HG02885 (cell line): ENCODE results near the gene GALT.
A peak's percentile ranks its signal among the peaks of the same experiment; 100 is the strongest.

Source experiments
- ATAC-seq: cut with Tn5 transposase; IDR thresholded peaks from one replicate; pipeline ENCODE4 v1.9.1; 2021; ENCODE audit warnings: mild to moderate bottlenecking; ENCODE audit not compliant: unreplicated experiment, poor library complexity

GALT gene

GRCh38 chr9:34646211-34647083 is at the start of gene GALT:
GALT (plus strand) TSS chr9:34646675; CDS start chr9:34646705, 30 bp downstream.
- ATAC-seq, result peak; percentile 91

- ATAC-seq, result no peak
Measured at GRCh38 chr9:34599546-34599945, 46.9 kb upstream of the GALT start.

- ATAC-seq, result no peak
Measured at GRCh38 chr9:34600908-34601307, 45.6 kb upstream of the GALT start.

GRCh38 chr9:34601937-34602573 is 44.4 kb upstream of the GALT start:
- no peak for ATAC-seq

- ATAC-seq, result peak; percentile 61
Measured at GRCh38 chr9:34603610-34604231, 42.8 kb upstream of the GALT start.

GRCh38 chr9:34606190-34606589 is 40.3 kb upstream of the GALT start:
- ATAC-seq, result no peak

GRCh38 chr9:34606905-34607304 is 39.6 kb upstream of the GALT start:
- no peak for ATAC-seq

GRCh38 chr9:34607331-34607730 is 39.1 kb upstream of the GALT start:
- ATAC-seq, result no peak

GRCh38 chr9:34610434-34611206 is 35.9 kb upstream of the GALT start:
- no peak for ATAC-seq

GRCh38 chr9:34611251-34611810 is 35.1 kb upstream of the GALT start:
- ATAC-seq, result peak; percentile 23

GRCh38 chr9:34611811-34612787 is 34.4 kb upstream of the GALT start, which contains the start of gene RPP25L:
RPP25L (minus strand) TSS chr9:34612097; CDS start chr9:34611296, 801 bp downstream.
- peak; percentile 94 for ATAC-seq

GRCh38 chr9:34612788-34613390 is 33.6 kb upstream of the GALT start:
- ATAC-seq, result no peak

GRCh38 chr9:34615132-34615531 is 31.3 kb upstream of the GALT start:
- no peak for ATAC-seq

GRCh38 chr9:34620061-34620994 is 26.1 kb upstream of the GALT start, which contains the start of gene DCTN3:
DCTN3 (minus strand) TSS chr9:34620495; CDS start chr9:34620464, 31 bp downstream.
- peak; percentile 99 for ATAC-seq

GRCh38 chr9:34623374-34624235 is 22.9 kb upstream of the GALT start:
- ATAC-seq, result no peak

GRCh38 chr9:34624475-34625185 is 21.8 kb upstream of the GALT start:
- no peak for ATAC-seq
